Transverse colon (tissue), 4 donors: ENCODE data around the gene RIPK3.

ENCODE experiments used
- CTCF ChIP-seq, 5 experiments: fragments of 200-600 bp in 3 of 5; fragments of 450-650 bp in 2 of 5; sonication (generic) in 3 of 5; IDR thresholded peaks; 1 replicate in 2 of 5; 2 replicates in 3 of 5; pipeline ENCODE4 v1.5.1; 2016 to 2017; ENCODE audit warnings: antibody characterized with exemption in 5 of 5, inconsistent platforms in 3 of 5, mild to moderate bottlenecking in 2 of 5, moderate library complexity in 1 of 5
- EP300 ChIP-seq: sonication (generic); formaldehyde crosslinking; IDR thresholded peaks from one replicate; pipeline ENCODE4 v1.6.1; 2017; ENCODE audit warnings: antibody characterized with exemption, low read depth
- POLR2A ChIP-seq: fragments of 450-650 bp; IDR thresholded peaks from one replicate; pipeline ENCODE4 v1.6.1; 2016; ENCODE audit warnings: antibody characterized with exemption, mild to moderate bottlenecking, moderate library complexity
- POLR2AphosphoS5 ChIP-seq, 3 donors: sonication (generic); formaldehyde crosslinking; IDR thresholded peaks; one replicate each; pipeline ENCODE4 v1.6.1; 2016; ENCODE audit warnings: antibody characterized with exemption in 3 of 3

- TF ChIP-seq POLR2AphosphoS5 (IDR thresholded peaks at IDR 0.05) (no peak), CTCF (IDR thresholded peaks at IDR 0.05) (no peak), POLR2A (no peak), EP300 (no peak)
Measured at GRCh38 chr14:24376448-24377070, 36.8 kb upstream of the RIPK3 start.
